22Rv1 (cell line): Measurements from ENCODE around the gene PPP1CA.

Experiments
- ZFX ChIP-seq: fragments of 450-650 bp; IDR thresholded peaks from 2 replicates; pipeline ENCODE4 v1.6.1; 2017; ENCODE audit warnings: antibody characterized with exemption, borderline replicate concordance
- TF ChIP-seq, protein P1 (sequence below): fragments of 450-650 bp; IDR thresholded peaks from 2 replicates; pipeline ENCODE4 v1.5.1; 2017; ENCODE audit warnings: mild to moderate bottlenecking

DNA sequence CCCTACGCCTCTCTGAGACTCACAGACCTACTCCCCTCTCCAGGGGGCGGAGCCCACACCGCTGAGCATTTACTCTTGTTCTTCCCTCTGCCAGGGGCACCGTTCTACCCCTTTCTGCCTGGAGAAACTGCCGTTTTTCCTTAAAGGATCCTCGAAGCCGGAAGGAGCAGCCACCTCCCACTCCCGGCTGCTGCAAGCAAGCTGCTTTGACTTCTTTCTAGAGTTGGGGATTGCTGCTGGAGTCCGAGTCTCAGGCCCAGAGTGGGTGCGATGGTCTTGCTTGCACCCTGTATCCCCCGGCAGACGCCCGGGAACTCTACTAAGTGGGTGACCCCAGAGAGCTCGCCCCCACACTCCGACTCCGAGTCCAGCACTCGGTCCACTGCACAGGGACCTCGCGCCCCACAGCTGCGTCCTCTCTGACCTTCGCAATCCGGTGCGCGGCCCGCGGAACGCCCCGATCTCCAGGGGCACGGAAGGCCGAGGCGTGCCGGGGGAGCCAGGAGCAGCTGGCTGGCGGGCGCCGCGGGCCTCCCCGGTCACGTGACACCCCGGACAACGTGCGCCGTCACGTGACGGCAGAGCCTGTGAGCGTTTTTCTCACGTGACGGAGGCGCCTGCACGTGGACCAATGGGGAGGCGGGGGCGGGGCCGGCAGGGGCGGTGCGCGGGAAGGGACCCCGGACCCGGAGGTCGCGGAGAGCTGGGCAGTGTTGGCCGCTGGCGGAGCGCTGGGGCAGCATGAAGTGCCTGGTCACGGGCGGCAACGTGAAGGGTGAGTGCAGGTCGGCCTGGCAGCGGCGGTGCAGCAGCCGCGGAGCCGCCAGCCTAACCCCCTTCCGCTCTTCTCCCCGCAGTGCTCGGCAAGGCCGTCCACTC is 10.1 kb downstream of the PPP1CA start, which contains the start of gene RAD9A:
- TF ChIP-seq, protein P1, sequence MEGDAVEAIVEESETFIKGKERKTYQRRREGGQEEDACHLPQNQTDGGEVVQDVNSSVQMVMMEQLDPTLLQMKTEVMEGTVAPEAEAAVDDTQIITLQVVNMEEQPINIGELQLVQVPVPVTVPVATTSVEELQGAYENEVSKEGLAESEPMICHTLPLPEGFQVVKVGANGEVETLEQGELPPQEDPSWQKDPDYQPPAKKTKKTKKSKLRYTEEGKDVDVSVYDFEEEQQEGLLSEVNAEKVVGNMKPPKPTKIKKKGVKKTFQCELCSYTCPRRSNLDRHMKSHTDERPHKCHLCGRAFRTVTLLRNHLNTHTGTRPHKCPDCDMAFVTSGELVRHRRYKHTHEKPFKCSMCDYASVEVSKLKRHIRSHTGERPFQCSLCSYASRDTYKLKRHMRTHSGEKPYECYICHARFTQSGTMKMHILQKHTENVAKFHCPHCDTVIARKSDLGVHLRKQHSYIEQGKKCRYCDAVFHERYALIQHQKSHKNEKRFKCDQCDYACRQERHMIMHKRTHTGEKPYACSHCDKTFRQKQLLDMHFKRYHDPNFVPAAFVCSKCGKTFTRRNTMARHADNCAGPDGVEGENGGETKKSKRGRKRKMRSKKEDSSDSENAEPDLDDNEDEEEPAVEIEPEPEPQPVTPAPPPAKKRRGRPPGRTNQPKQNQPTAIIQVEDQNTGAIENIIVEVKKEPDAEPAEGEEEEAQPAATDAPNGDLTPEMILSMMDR: no peak
- no peak for TF ChIP-seq ZFX
